ENCODE data around the gene EDA.

GRCh38 chrX:69627744-69628143, 11.8 kb downstream of the EDA start:
- TF ChIP-seq CTCF (IDR thresholded peaks at IDR 0.05) (no peak), POLR2AphosphoS5 (IDR thresholded peaks at IDR 0.05) (no peak), POLR2A (IDR thresholded peaks at IDR 0.05) (no peak)
